ENCODE measurements around the gene NCR2. TPM values are rescaled to one million over a fixed set of nuclear protein-coding genes. Genes with fewer than 3 reads are reported as not detected.

Gene NCR2
- total RNA-seq, 1 experiment from 2014 or later, result not detected

DNA sequence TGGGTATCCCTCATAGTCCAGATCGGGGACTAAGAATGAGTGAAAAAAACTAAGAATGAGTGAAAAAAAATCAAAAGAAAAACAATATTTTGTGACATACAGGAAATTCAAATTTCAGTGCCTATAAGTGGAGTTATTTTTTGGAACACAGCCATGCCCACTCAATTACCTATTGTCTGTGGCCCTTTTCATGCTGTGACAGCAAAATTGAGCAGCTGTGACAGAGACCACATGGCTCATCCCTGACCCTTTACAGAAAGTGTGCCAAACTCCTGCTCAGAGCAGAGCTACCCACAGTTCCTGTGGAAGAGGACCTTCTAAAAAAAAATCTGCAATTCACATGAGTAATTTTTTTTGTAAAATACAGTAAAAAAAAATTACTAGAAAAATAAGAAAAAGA is 1.4 kb downstream of the NCR2 start:
- TF ChIP-seq TCF7L2 (IDR thresholded peaks at IDR 0.05; ENCODE audit: low read depth, low read length) (no peak), SIN3A (IDR thresholded peaks at IDR 0.05; ENCODE audit: borderline replicate concordance, insufficient read depth, low read depth, low read length) (no peak), POLR2AphosphoS5 (IDR thresholded peaks at IDR 0.05; ENCODE audit: low read depth, low read length) (no peak)
- TF ChIP-seq, protein P1, sequence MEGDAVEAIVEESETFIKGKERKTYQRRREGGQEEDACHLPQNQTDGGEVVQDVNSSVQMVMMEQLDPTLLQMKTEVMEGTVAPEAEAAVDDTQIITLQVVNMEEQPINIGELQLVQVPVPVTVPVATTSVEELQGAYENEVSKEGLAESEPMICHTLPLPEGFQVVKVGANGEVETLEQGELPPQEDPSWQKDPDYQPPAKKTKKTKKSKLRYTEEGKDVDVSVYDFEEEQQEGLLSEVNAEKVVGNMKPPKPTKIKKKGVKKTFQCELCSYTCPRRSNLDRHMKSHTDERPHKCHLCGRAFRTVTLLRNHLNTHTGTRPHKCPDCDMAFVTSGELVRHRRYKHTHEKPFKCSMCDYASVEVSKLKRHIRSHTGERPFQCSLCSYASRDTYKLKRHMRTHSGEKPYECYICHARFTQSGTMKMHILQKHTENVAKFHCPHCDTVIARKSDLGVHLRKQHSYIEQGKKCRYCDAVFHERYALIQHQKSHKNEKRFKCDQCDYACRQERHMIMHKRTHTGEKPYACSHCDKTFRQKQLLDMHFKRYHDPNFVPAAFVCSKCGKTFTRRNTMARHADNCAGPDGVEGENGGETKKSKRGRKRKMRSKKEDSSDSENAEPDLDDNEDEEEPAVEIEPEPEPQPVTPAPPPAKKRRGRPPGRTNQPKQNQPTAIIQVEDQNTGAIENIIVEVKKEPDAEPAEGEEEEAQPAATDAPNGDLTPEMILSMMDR (IDR thresholded peaks at IDR 0.05), result no peak
- TF ChIP-seq, protein P2, sequence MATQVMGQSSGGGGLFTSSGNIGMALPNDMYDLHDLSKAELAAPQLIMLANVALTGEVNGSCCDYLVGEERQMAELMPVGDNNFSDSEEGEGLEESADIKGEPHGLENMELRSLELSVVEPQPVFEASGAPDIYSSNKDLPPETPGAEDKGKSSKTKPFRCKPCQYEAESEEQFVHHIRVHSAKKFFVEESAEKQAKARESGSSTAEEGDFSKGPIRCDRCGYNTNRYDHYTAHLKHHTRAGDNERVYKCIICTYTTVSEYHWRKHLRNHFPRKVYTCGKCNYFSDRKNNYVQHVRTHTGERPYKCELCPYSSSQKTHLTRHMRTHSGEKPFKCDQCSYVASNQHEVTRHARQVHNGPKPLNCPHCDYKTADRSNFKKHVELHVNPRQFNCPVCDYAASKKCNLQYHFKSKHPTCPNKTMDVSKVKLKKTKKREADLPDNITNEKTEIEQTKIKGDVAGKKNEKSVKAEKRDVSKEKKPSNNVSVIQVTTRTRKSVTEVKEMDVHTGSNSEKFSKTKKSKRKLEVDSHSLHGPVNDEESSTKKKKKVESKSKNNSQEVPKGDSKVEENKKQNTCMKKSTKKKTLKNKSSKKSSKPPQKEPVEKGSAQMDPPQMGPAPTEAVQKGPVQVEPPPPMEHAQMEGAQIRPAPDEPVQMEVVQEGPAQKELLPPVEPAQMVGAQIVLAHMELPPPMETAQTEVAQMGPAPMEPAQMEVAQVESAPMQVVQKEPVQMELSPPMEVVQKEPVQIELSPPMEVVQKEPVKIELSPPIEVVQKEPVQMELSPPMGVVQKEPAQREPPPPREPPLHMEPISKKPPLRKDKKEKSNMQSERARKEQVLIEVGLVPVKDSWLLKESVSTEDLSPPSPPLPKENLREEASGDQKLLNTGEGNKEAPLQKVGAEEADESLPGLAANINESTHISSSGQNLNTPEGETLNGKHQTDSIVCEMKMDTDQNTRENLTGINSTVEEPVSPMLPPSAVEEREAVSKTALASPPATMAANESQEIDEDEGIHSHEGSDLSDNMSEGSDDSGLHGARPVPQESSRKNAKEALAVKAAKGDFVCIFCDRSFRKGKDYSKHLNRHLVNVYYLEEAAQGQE (IDR thresholded peaks at IDR 0.05; ENCODE audit: insufficient read depth in 1 of 2, low read depth in 2 of 2, low read length in 1 of 2), result no peak
- Histone ChIP-seq H3K4me1 (ENCODE audit: control insufficient read depth, insufficient read depth, low read length) (no peaks in the 10 kb centered on the region), H3K4me3 (ENCODE audit: low read depth in 2 of 2, low read length in 2 of 2) (no peak overlapping the region), H3K27me3 (ENCODE audit: control insufficient read depth, insufficient read depth, low read length) (peaks cover 18% of the 10 kb centered on the region), H3K36me3 (ENCODE audit: control insufficient read depth, insufficient read depth, low read length) (no peaks in the 10 kb centered on the region), H3K27ac (ENCODE audit: low read length) (no peak overlapping the region), H3K9me3 (ENCODE audit: control insufficient read depth, insufficient read depth, low read depth, low read length) (no peaks in the 10 kb centered on the region)
- in situ Hi-C loops (cut with HindIII; ENCODE audit: low pct_unique_long_range_greater_than_20kb, low sequenced_read_pairs) (no loop called here), intact Hi-C loops (cut with micrococcal nuclease; ENCODE audit: unreplicated experiment) (no loop called here)
- DNase-seq (ENCODE audit: low read depth, low spot score) (no peak), ATAC-seq (no peak)
- ChIA-PET POLR2A (no interaction called here), CTCF (no interaction called here)
- no TSS peak for BruUV-seq (replicated peaks)

DNA sequence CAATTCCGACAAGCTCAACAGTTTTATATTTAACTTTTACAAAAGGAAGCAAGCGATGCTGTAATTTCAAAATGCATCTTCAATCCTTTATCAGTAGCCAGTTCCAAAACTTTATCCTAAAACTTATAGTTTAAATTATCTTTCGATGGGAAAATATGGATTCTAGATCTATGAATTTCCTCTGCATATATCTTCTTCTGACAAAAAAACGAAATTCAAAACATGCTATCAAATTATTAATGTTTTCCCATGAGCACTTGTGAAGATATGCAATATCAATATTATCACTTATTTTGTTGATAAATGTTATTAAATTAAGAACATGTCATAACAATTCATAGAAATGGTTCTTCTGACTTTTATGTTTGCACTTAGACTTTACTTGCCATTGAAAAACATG is 2.3 kb downstream of the NCR2 start:
- POLR2A ChIA-PET, result no interaction called here
- CTCF ChIA-PET, result interaction anchor here (0.6 to 1.3 kb wide), 2 partner anchors 17 to 234 kb away, joined by 4 to 5 read pairs; no protein-coding TSS in a partner anchor

More for the DNA sequence above, 2.3 kb downstream of the NCR2 start:
- no TSS peak for BruUV-seq (replicated peaks)
- Histone ChIP-seq H3K4me3 (ENCODE audit: low read depth in 2 of 2, low read length in 2 of 2) (no peak overlapping the region), H3K36me3 (ENCODE audit: control insufficient read depth, insufficient read depth, low read length) (no peaks in the 10 kb centered on the region), H3K27me3 (ENCODE audit: control insufficient read depth, insufficient read depth, low read length) (peaks cover 18% of the 10 kb centered on the region), H3K9me3 (ENCODE audit: control insufficient read depth, insufficient read depth, low read depth, low read length) (no peaks in the 10 kb centered on the region), H3K4me1 (ENCODE audit: control insufficient read depth, insufficient read depth, low read length) (no peaks in the 10 kb centered on the region), H3K27ac (ENCODE audit: low read length) (no peak overlapping the region)
- intact Hi-C loops (cut with micrococcal nuclease; ENCODE audit: unreplicated experiment), result no loop called here
- ATAC-seq, result no peak
- TF ChIP-seq, protein P2 (IDR thresholded peaks at IDR 0.05; ENCODE audit: insufficient read depth in 1 of 2, low read depth in 2 of 2, low read length in 1 of 2), result no peak
- no peak for TF ChIP-seq SIN3A (IDR thresholded peaks at IDR 0.05; ENCODE audit: borderline replicate concordance, insufficient read depth, low read depth, low read length)
- no peak for TF ChIP-seq POLR2AphosphoS5 (IDR thresholded peaks at IDR 0.05; ENCODE audit: low read depth, low read length)
- TF ChIP-seq, protein P1 (IDR thresholded peaks at IDR 0.05), result no peak
- TF ChIP-seq TCF7L2 (IDR thresholded peaks at IDR 0.05; ENCODE audit: low read depth, low read length), result no peak
- in situ Hi-C loops (cut with HindIII; ENCODE audit: low pct_unique_long_range_greater_than_20kb, low sequenced_read_pairs), result no loop called here
- DNase-seq (ENCODE audit: low read depth, low spot score), result no peak

Data from Panc1 (cell line).